WTC11 (cell line): ENCODE measurements around the gene BTBD9. TPM values are rescaled to one million over a fixed set of nuclear protein-coding genes. Genes with fewer than 3 reads are reported as not detected.

Experiments used
- ATAC-seq: fragments of 200-7000 bp; cut with Tn5 transposase; 2 replicates; pipeline ENCODE4 v1.10.0; 2021; ENCODE audit warnings: mild to moderate bottlenecking, moderate library complexity
- CTCF ChIA-PET: fragments of 300-600 bp; sonication (Branson Sonifier 250); formaldehyde crosslinking; loops from one replicate; lab custom pipeline; 2021; ENCODE audit warnings: antibody characterized with exemption; lab: Charles Lee
- POLR2A ChIA-PET: fragments of 350-600 bp; sonication (Branson Sonifier 250); formaldehyde crosslinking; loops from one replicate; lab custom pipeline; 2021; ENCODE audit warnings: antibody characterized with exemption; lab: Charles Lee
- DNase-seq: peaks from one replicate; pipeline ENCODE4 v3.0.0; 2021; ENCODE audit warnings: low spot score
- H3K27ac Mint-ChIP-seq: 2 replicates; pipeline ENCODE4 v1.8.0; 2021; ENCODE audit warnings: mixed read lengths
- H3K27me3 Mint-ChIP-seq: 2 replicates; pipeline ENCODE4 v1.8.0; 2021; ENCODE audit warnings: low read depth, mild to moderate bottlenecking, moderate library complexity, mixed read lengths
- H3K36me3 Mint-ChIP-seq: 2 replicates; pipeline ENCODE4 v1.8.0; 2021; ENCODE audit warnings: mixed read lengths
- H3K4me1 Mint-ChIP-seq: 2 replicates; pipeline ENCODE4 v1.8.0; 2022; ENCODE audit warnings: mixed read lengths
- H3K4me3 Mint-ChIP-seq: 2 replicates; pipeline ENCODE4 v1.8.0; 2021; ENCODE audit warnings: mild to moderate bottlenecking, moderate library complexity, mixed read lengths
- H3K9me3 Mint-ChIP-seq: 2 replicates; pipeline ENCODE4 v1.8.0; 2021; ENCODE audit warnings: mixed read lengths
- ESRRA ChIP-seq: sonication (generic); formaldehyde crosslinking; IDR thresholded peaks from 2 replicates; pipeline ENCODE4 v1.8.1; 2022; ENCODE audit warnings: mild to moderate bottlenecking, missing genetic modification reagents, borderline replicate concordance
- GABPB1 ChIP-seq: sonication (generic); formaldehyde crosslinking; IDR thresholded peaks from 2 replicates; pipeline ENCODE4 v1.8.1; 2023; ENCODE audit warnings: mild to moderate bottlenecking, missing genetic modification reagents
- GRHL2 ChIP-seq: fragments of 250-450 bp; sonication (Bioruptor Pico); IDR thresholded peaks from 2 replicates; pipeline ENCODE4 v1.8.0; 2022; ENCODE audit warnings: mild to moderate bottlenecking, moderate library complexity; ENCODE audit not compliant: insufficient replicate concordance, severe bottlenecking
- MXD4 ChIP-seq: fragments of 250-450 bp; sonication (Bioruptor Pico); IDR thresholded peaks from 2 replicates; pipeline ENCODE4 v1.8.0; 2021; ENCODE audit warnings: mild to moderate bottlenecking, moderate library complexity, borderline replicate concordance
- NR1H2 ChIP-seq: sonication (generic); formaldehyde crosslinking; IDR thresholded peaks from 2 replicates; pipeline ENCODE4 v1.9.0; 2021; ENCODE audit warnings: mild to moderate bottlenecking, moderate library complexity, missing genetic modification reagents
- NR2C2 ChIP-seq: sonication (generic); formaldehyde crosslinking; IDR thresholded peaks from 2 replicates; pipeline ENCODE4 v1.8.0; 2022; ENCODE audit warnings: mild to moderate bottlenecking, missing genetic modification reagents
- PRRX2 ChIP-seq: fragments of 250-450 bp; sonication (Bioruptor Pico); IDR thresholded peaks from 2 replicates; pipeline ENCODE4 v1.8.0; 2021; ENCODE audit warnings: mild to moderate bottlenecking
- SP1 ChIP-seq: sonication (generic); formaldehyde crosslinking; conservative IDR thresholded peaks from 2 replicates; pipeline ENCODE4 v1.8.1; 2022; ENCODE audit warnings: missing genetic modification reagents
- TEAD1 ChIP-seq: sonication (generic); formaldehyde crosslinking; IDR thresholded peaks from 2 replicates; pipeline ENCODE4 v1.8.0; 2022; ENCODE audit warnings: mild to moderate bottlenecking, missing genetic modification reagents
- TEAD4 ChIP-seq: sonication (generic); formaldehyde crosslinking; IDR thresholded peaks from 2 replicates; pipeline ENCODE4 v1.8.0; 2022; ENCODE audit warnings: mild to moderate bottlenecking, missing genetic modification reagents
- ZBTB21 ChIP-seq: sonication (generic); formaldehyde crosslinking; IDR thresholded peaks from 2 replicates; pipeline ENCODE4 v1.8.1; 2023; ENCODE audit warnings: mild to moderate bottlenecking, missing genetic modification reagents, borderline replicate concordance
- ZNF219 ChIP-seq: sonication (generic); formaldehyde crosslinking; IDR thresholded peaks from 2 replicates; pipeline ENCODE4 v1.8.0; 2023; ENCODE audit warnings: missing genetic modification reagents, mild to moderate bottlenecking, borderline replicate concordance
- ZNF317 ChIP-seq: sonication (generic); formaldehyde crosslinking; IDR thresholded peaks from 2 replicates; pipeline ENCODE4 v1.8.1; 2023; ENCODE audit warnings: low read depth, mild to moderate bottlenecking, moderate library complexity, missing genetic modification reagents, borderline replicate concordance
- total RNA-seq: library from RNA; stranded (reverse); gene quantifications from 3 replicates; pipeline ENCODE4 v1.2.3, GENCODE V29; 2021
- TF ChIP-seq, protein P1 (sequence below): fragments of 250-450 bp; sonication (Bioruptor Pico); IDR thresholded peaks from 2 replicates; pipeline ENCODE4 v1.9.0; 2021; ENCODE audit warnings: mild to moderate bottlenecking
- TF ChIP-seq, protein P2 (sequence below): fragments of 250-450 bp; sonication (Bioruptor Pico); conservative IDR thresholded peaks from 2 replicates; pipeline ENCODE4 v1.9.0; 2021; ENCODE audit warnings: mild to moderate bottlenecking
- TF ChIP-seq, protein P3 (sequence below): sonication (generic); formaldehyde crosslinking; IDR thresholded peaks from 2 replicates; pipeline ENCODE4 v1.8.1; 2022; ENCODE audit warnings: low read depth, missing genetic modification reagents, borderline replicate concordance
- TF ChIP-seq, protein P4 (sequence below): sonication (generic); formaldehyde crosslinking; IDR thresholded peaks from 2 replicates; pipeline ENCODE4 v1.8.0; 2022; ENCODE audit warnings: mild to moderate bottlenecking, missing genetic modification reagents
- TF ChIP-seq, protein P5 (sequence below): sonication (generic); formaldehyde crosslinking; IDR thresholded peaks from 2 replicates; pipeline ENCODE4 v1.8.1; 2022; ENCODE audit warnings: missing genetic modification reagents, borderline replicate concordance
- TF ChIP-seq, protein P6 (sequence below): sonication (generic); formaldehyde crosslinking; IDR thresholded peaks from 2 replicates; pipeline ENCODE4 v1.8.1; 2023; ENCODE audit warnings: mild to moderate bottlenecking, missing genetic modification reagents

BTBD9 gene
- total RNA-seq, 1 experiment from 2014 or later: 4.2 TPM

DNA sequence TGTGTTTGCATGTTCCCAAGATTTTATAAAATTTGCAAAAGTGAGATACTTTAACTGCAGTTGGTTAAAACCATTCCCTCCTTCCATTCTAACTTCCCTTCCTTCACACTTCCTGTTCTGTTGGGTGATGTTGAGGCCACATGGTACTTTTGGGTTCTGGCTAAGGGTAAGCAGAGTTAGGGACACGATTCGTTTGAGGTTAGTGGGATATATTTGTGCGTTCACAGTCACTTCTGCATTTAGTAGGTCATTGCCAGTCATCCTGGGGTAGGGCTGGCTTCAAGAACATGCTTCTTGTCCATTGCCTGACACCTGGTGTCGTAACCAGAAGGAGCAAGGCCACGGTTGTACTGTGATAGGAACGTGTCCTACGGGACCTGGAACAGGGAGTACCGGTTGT is 480.1 kb downstream of the BTBD9 start:
- H3K27me3 Mint-ChIP-seq: no peaks in the 10 kb centered on the region
- no peak overlapping the region for H3K4me3 Mint-ChIP-seq
- no peaks in the 10 kb centered on the region; the same call in 1 of the 2 replicates for H3K4me1 Mint-ChIP-seq
- POLR2A ChIA-PET: no interaction called here
- no peak for TF ChIP-seq NR1H2 (CRISPR knock-in tag)
- CTCF ChIA-PET: no interaction called here
- H3K9me3 Mint-ChIP-seq: no peaks in the 10 kb centered on the region
- DNase-seq: no peak
- no peak for ATAC-seq
- H3K27ac Mint-ChIP-seq: peak overlapping the region; percentile 4; the same call in 1 of the 2 replicates
- H3K36me3 Mint-ChIP-seq: no peaks in the 10 kb centered on the region

DNA sequence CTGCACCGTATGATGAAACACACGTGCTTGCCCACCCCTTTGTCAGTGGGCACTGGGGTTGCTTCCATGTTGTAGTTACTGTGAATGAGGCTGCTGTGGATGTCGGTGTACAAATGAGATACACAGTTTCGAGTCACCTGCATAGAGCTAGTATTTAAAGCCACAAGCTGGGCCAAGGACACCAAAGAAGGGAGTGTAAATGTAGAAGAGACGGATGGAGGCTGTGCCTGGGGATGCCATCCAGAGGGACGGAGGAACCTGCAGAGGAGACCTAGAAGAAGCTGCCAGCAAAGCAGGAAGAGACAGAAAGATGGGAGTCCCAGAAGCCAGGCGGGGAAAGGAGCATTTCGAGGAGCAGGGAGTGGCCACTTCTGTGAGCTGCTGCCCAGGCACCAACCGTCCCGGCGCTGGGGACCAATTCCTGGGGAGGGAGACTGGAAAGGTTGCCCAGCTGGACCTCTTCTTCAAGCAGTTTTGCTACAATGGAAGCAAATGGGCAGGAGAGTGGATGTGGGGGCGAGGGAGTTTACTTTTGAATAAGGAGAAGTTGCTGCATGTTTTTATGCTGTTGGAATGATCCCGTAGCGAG is 480.9 kb downstream of the BTBD9 start:
- TF ChIP-seq, protein P1, sequence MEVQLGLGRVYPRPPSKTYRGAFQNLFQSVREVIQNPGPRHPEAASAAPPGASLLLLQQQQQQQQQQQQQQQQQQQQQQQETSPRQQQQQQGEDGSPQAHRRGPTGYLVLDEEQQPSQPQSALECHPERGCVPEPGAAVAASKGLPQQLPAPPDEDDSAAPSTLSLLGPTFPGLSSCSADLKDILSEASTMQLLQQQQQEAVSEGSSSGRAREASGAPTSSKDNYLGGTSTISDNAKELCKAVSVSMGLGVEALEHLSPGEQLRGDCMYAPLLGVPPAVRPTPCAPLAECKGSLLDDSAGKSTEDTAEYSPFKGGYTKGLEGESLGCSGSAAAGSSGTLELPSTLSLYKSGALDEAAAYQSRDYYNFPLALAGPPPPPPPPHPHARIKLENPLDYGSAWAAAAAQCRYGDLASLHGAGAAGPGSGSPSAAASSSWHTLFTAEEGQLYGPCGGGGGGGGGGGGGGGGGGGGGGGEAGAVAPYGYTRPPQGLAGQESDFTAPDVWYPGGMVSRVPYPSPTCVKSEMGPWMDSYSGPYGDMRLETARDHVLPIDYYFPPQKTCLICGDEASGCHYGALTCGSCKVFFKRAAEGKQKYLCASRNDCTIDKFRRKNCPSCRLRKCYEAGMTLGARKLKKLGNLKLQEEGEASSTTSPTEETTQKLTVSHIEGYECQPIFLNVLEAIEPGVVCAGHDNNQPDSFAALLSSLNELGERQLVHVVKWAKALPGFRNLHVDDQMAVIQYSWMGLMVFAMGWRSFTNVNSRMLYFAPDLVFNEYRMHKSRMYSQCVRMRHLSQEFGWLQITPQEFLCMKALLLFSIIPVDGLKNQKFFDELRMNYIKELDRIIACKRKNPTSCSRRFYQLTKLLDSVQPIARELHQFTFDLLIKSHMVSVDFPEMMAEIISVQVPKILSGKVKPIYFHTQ: no peak
- TF ChIP-seq GRHL2 (CRISPR knock-in tag) (no peak), GABPB1 (CRISPR knock-in tag) (no peak)
- TF ChIP-seq, protein P2, sequence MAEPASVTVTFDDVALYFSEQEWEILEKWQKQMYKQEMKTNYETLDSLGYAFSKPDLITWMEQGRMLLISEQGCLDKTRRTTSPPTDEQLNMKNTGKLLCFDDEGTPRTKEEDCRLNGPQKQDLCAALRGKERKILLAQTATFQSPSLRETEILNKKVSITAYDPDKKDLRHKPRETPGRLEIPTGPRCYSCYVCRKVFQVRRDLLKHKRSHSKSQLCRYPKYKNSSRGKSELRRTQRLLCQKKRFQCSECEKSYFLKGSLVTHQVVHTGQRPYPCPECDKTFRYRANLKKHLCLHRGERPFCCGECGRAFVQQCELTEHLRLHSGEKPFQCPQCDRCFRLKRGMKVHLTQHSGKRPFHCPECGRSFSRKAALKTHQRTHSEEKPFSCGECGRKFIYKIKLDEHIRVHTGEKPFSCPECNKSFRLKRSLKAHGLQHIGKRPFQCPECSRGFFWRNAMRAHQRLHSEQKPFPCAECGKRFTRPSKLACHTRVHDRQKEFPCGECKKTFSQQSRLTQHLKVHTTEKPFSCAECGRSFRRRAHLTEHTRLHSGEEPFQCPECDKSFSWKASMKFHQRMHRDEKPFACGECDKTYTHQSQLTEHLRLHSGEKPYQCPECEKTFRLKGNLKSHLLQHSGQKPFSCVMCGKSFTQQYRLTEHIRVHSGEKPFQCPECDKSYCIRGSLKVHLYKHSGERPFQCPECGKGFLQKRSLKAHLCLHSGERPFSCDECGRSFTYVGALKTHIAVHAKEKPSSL (CRISPR knock-in tag): no peak
- TF ChIP-seq, protein P3, sequence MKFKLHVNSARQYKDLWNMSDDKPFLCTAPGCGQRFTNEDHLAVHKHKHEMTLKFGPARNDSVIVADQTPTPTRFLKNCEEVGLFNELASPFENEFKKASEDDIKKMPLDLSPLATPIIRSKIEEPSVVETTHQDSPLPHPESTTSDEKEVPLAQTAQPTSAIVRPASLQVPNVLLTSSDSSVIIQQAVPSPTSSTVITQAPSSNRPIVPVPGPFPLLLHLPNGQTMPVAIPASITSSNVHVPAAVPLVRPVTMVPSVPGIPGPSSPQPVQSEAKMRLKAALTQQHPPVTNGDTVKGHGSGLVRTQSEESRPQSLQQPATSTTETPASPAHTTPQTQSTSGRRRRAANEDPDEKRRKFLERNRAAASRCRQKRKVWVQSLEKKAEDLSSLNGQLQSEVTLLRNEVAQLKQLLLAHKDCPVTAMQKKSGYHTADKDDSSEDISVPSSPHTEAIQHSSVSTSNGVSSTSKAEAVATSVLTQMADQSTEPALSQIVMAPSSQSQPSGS (CRISPR knock-in tag): no peak
- ATAC-seq: no peak
- POLR2A ChIA-PET: no interaction called here
- H3K4me1 Mint-ChIP-seq: no peaks in the 10 kb centered on the region; the same call in 1 of the 2 replicates
- no peaks in the 10 kb centered on the region for H3K9me3 Mint-ChIP-seq
- no peak overlapping the region; the same call in none of the 2 replicates for H3K27ac Mint-ChIP-seq
- DNase-seq: no peak
- H3K4me3 Mint-ChIP-seq: no peak overlapping the region
- H3K27me3 Mint-ChIP-seq: no peaks in the 10 kb centered on the region
- CTCF ChIA-PET: no interaction called here
- H3K36me3 Mint-ChIP-seq: no peaks in the 10 kb centered on the region

DNA sequence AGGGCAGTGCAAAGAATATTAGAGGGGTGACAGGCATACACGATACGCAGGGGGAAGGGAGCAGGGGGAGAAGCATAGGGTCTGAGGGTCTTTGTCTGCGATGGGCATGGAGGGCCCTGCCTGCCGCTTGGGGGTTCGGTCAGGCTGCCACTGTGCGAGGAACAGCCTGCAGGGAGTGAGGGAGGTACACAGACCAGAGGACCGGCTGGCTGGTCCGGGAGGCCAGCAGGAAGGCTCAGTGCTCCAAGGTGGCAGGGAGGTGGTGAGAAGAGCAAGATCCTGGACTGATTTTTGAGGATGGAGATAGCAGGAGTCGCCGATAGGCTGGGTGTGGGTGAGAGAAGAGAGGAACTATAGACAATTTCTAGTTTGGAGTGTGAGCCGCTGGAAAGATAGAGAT is 481.8 kb downstream of the BTBD9 start:
- Mint-ChIP-seq H3K4me3 (no peak overlapping the region), H3K9me3 (no peaks in the 10 kb centered on the region), H3K36me3 (no peaks in the 10 kb centered on the region), H3K27me3 (no peaks in the 10 kb centered on the region)
- POLR2A ChIA-PET: no interaction called here
- CTCF ChIA-PET: no interaction called here
- ATAC-seq: no peak
- TF ChIP-seq, protein P4, sequence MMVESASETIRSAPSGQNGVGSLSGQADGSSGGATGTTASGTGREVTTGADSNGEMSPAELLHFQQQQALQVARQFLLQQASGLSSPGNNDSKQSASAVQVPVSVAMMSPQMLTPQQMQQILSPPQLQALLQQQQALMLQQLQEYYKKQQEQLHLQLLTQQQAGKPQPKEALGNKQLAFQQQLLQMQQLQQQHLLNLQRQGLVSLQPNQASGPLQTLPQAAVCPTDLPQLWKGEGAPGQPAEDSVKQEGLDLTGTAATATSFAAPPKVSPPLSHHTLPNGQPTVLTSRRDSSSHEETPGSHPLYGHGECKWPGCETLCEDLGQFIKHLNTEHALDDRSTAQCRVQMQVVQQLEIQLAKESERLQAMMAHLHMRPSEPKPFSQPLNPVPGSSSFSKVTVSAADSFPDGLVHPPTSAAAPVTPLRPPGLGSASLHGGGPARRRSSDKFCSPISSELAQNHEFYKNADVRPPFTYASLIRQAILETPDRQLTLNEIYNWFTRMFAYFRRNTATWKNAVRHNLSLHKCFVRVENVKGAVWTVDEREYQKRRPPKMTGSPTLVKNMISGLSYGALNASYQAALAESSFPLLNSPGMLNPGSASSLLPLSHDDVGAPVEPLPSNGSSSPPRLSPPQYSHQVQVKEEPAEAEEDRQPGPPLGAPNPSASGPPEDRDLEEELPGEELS (CRISPR knock-in tag): no peak
- TF ChIP-seq, protein P5, sequence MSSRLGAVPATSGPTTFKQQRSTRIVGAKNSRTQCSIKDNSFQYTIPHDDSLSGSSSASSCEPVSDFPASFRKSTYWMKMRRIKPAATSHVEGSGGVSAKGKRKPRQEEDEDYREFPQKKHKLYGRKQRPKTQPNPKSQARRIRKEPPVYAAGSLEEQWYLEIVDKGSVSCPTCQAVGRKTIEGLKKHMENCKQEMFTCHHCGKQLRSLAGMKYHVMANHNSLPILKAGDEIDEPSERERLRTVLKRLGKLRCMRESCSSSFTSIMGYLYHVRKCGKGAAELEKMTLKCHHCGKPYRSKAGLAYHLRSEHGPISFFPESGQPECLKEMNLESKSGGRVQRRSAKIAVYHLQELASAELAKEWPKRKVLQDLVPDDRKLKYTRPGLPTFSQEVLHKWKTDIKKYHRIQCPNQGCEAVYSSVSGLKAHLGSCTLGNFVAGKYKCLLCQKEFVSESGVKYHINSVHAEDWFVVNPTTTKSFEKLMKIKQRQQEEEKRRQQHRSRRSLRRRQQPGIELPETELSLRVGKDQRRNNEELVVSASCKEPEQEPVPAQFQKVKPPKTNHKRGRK (CRISPR knock-in tag): no peak
- TF ChIP-seq PRRX2 (CRISPR knock-in tag) (no peak), TEAD1 (CRISPR knock-in tag) (no peak), MXD4 (no peak), ZNF219 (CRISPR knock-in tag) (no peak), TEAD4 (CRISPR knock-in tag) (no peak), ZNF317 (no peak), ESRRA (CRISPR knock-in tag) (no peak), NR2C2 (CRISPR knock-in tag) (no peak), ZBTB21 (no peak), SP1 (CRISPR knock-in tag) (no peak)
- TF ChIP-seq, protein P6, sequence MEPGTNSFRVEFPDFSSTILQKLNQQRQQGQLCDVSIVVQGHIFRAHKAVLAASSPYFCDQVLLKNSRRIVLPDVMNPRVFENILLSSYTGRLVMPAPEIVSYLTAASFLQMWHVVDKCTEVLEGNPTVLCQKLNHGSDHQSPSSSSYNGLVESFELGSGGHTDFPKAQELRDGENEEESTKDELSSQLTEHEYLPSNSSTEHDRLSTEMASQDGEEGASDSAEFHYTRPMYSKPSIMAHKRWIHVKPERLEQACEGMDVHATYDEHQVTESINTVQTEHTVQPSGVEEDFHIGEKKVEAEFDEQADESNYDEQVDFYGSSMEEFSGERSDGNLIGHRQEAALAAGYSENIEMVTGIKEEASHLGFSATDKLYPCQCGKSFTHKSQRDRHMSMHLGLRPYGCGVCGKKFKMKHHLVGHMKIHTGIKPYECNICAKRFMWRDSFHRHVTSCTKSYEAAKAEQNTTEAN (CRISPR knock-in tag): no peak
- TF ChIP-seq, all 79 proteins: peak for 0
- no peak overlapping the region; the same call in 1 of the 2 replicates for H3K27ac Mint-ChIP-seq
- no peak for DNase-seq
- peaks cover 4% of the 10 kb centered on the region for H3K4me1 Mint-ChIP-seq
